B cell (primary cell): ENCODE measurements around the gene CCDC116. TPM values are rescaled to one million over a fixed set of nuclear protein-coding genes. Genes with fewer than 3 reads are reported as not detected.

ENCODE experiments used
- ATAC-seq: fragments of 200-7000 bp; cut with Tn5 transposase; one replicate; pipeline ENCODE4 v1.10.0; 2021; ENCODE audit warnings: low read depth, mild to moderate bottlenecking, moderate number of reproducible peaks, moderate library complexity
- CTCF ChIA-PET: fragments of 350-600 bp; sonication (Branson Sonifier 250); formaldehyde crosslinking; loops from one replicate; lab custom pipeline; 2021; ENCODE audit warnings: antibody characterized with exemption, inconsistent platforms; lab: Charles Lee
- POLR2A ChIA-PET: fragments of 350-600 bp; sonication (Branson Sonifier 250); formaldehyde crosslinking; loops from one replicate; lab custom pipeline; 2021; ENCODE audit warnings: antibody characterized with exemption; lab: Charles Lee
- DNase-seq: peaks from one replicate; pipeline ENCODE4 v3.0.0; 2013
- H2AFZ ChIP-seq: 2 replicates; pipeline ENCODE4 v1.6.1; 2012; ENCODE audit warnings: mild to moderate bottlenecking, low read depth, low read length; ENCODE audit not compliant: insufficient read depth, poor library complexity, severe bottlenecking
- H3K27ac ChIP-seq, 2 donors: 1 replicate in 1 of 2; 2 replicates in 1 of 2; pipeline ENCODE4 v1.5.1; 2012 to 2013; ENCODE audit warnings: low read length in 2 of 2, mild to moderate bottlenecking in 2 of 2, moderate library complexity in 1 of 2
- H3K27me3 ChIP-seq, 4 experiments: fragments of 200-600 bp in 1 of 4; sonication (generic) in 1 of 4; replicated peaks in 1 of 4; 1 replicate in 2 of 4; 2 replicates in 2 of 4; pipeline versions ENCODE4 v1.6.1 to v1.7.0; 2013 to 2016; ENCODE audit warnings: low read length in 3 of 4, mild to moderate bottlenecking in 2 of 4, mixed read lengths in 1 of 4, moderate library complexity in 1 of 4; ENCODE audit not compliant: insufficient read depth in 4 of 4, control insufficient read depth in 3 of 4; ENCODE audit errors: control extremely low read depth in 1 of 4
- H3K36me3 ChIP-seq, 2 experiments: replicated peaks in 1 of 2; 1 replicate in 1 of 2; 2 replicates in 1 of 2; pipeline versions ENCODE4 v1.6.1 to v1.7.1; 2013; ENCODE audit warnings: low read length in 1 of 2; ENCODE audit not compliant: insufficient read depth in 2 of 2, control insufficient read depth in 1 of 2; ENCODE audit errors: control extremely low read depth in 1 of 2, extremely low read depth in 1 of 2
- H3K4me1 ChIP-seq, 2 donors: fragments of 200-600 bp in 1 of 2; sonication (generic) in 1 of 2; 1 replicate in 1 of 2; 2 replicates in 1 of 2; pipeline versions ENCODE4 v1.5.1 to v1.6.1; 2013 to 2017; ENCODE audit warnings: low read length in 2 of 2; ENCODE audit not compliant: control insufficient read depth in 2 of 2, insufficient read depth in 2 of 2
- H3K4me2 ChIP-seq: replicated peaks from 2 replicates; pipeline ENCODE3; 2012; ENCODE audit warnings: mild to moderate bottlenecking, low read depth, low read length; ENCODE audit not compliant: poor library complexity, severe bottlenecking
- H3K4me3 ChIP-seq, 5 experiments: fragments of 200-600 bp in 1 of 5; sonication (generic) in 1 of 5; 1 replicate in 3 of 5; 2 replicates in 2 of 5; pipeline versions ENCODE4 v1.5.1 to v1.7.0; 2011 to 2016; ENCODE audit warnings: low read length in 4 of 5, mild to moderate bottlenecking in 4 of 5, low read depth in 2 of 5, control low read depth in 1 of 5, moderate library complexity in 1 of 5; ENCODE audit not compliant: insufficient read depth in 1 of 5; ENCODE audit errors: control extremely low read depth in 1 of 5, extremely low read depth in 1 of 5
- H3K79me2 ChIP-seq: fragments of 200-600 bp; sonication (generic); one replicate; pipeline ENCODE4 v1.6.0; 2016; ENCODE audit warnings: low read length; ENCODE audit not compliant: control insufficient read depth, insufficient read depth
- H3K9ac ChIP-seq: fragments of 200-600 bp; sonication (generic); 2 replicates; pipeline ENCODE4 v1.6.1; 2017; ENCODE audit warnings: mild to moderate bottlenecking, low read length, moderate library complexity
- H3K9me3 ChIP-seq, 3 donors: one replicate each; pipeline versions ENCODE4 v1.6.1 to v1.7.1; 2013; ENCODE audit warnings: low read length in 2 of 3; ENCODE audit not compliant: control insufficient read depth in 2 of 3, insufficient read depth in 1 of 3; ENCODE audit errors: control extremely low read depth in 1 of 3
- H4K20me1 ChIP-seq: 2 replicates; pipeline ENCODE4 v1.6.0; 2012; ENCODE audit warnings: mild to moderate bottlenecking, low read length; ENCODE audit not compliant: insufficient read depth, control insufficient read depth, poor library complexity, severe bottlenecking
- H3K27ac Mint-ChIP-seq: one replicate; pipeline ENCODE4 v1.8.0; 2021; ENCODE audit warnings: mixed read lengths
- H3K27me3 Mint-ChIP-seq: one replicate; pipeline ENCODE4 v1.8.0; 2021; ENCODE audit warnings: mixed read lengths
- H3K4me1 Mint-ChIP-seq: one replicate; pipeline ENCODE4 v1.8.0; 2021; ENCODE audit warnings: mixed read lengths
- H3K4me3 Mint-ChIP-seq: one replicate; pipeline ENCODE4 v1.8.0; 2021; ENCODE audit warnings: mixed read lengths
- H3K9me3 Mint-ChIP-seq: one replicate; pipeline ENCODE4 v1.8.0; 2022; ENCODE audit warnings: mixed read lengths; ENCODE audit not compliant: insufficient read depth
- CTCF ChIP-seq: fragments of 200-600 bp; IDR thresholded peaks from one replicate; pipeline ENCODE4 v1.8.0; 2022; ENCODE audit warnings: antibody characterized with exemption, mild to moderate bottlenecking
- EZH2 ChIP-seq: IDR thresholded peaks from 2 replicates; pipeline ENCODE4 v1.6.1; 2012; ENCODE audit warnings: borderline replicate concordance, low read depth, mild to moderate bottlenecking, moderate library complexity, low read length; ENCODE audit not compliant: insufficient read depth, poor library complexity, severe bottlenecking
- WGBS: methylation state at CpG from one replicate; pipeline ENCODE4 v1.1.5; 2013; ENCODE audit warnings: missing lambda C conversion rate; ENCODE audit not compliant: insufficient coverage; 5-methylcytosine and 5-hydroxymethylcytosine counted together
- intact Hi-C: fragments of 100-400 bp; cut with micrococcal nuclease; formaldehyde crosslinking; loops from one replicate; pipeline ENCODE4 v1.10.0; 2022
- polyA plus RNA-seq: library from polyadenylated mRNA; depleted of rRNA; stranded (reverse); fragments of >200 nt; gene quantifications from 2 replicates; pipeline ENCODE4 v1.2.3, GENCODE V29; 2012
- total RNA-seq, 2 donors: library from RNA; stranded (reverse); fragments of 120-200 nt in 1 of 2; gene quantifications; 1 replicate in 1 of 2; 2 replicates in 1 of 2; pipeline versions ENCODE4 v1.2.3 to v1.2.4, GENCODE V29; 2013 to 2022

The CCDC116 gene
- total and polyA plus RNA-seq, 2 donors (not counting 1 experiment from before 2014, with no cell fraction given), result 0.52 to 0.55 TPM

GRCh38 chr22:21639359-21639758 is 6.8 kb downstream of the CCDC116 start:
- Histone ChIP-seq H3K9ac (no peak overlapping the region), H3K79me2 (peaks cover 3% of the 10 kb centered on the region), H3K27ac (no peak overlapping the region), H2AFZ (no peak overlapping the region), H3K9me3 (peaks cover 0 to 3% (median 0%) of the 10 kb centered on the region in 3 donors), H3K4me3 (no peak overlapping the region), H3K27me3 (no peaks in the 10 kb centered on the region), H3K4me2 (no peak overlapping the region), H4K20me1 (peaks cover 5% of the 10 kb centered on the region), H3K36me3 (peaks cover 0 to 4% of the 10 kb centered on the region in 2 experiments), H3K4me1 (peaks cover 12 to 19% of the 10 kb centered on the region in 2 donors)
- TF ChIP-seq CTCF (no peak), EZH2 (no peak)
- ChIA-PET POLR2A (no interaction called here), CTCF (interaction anchor here (1.5 kb wide), 1 partner anchor 10 kb away, joined by 5 read pairs; the partner anchor contains the start of gene YDJC)
- no peak overlapping the region for H3K4me3 Mint-ChIP-seq
- DNase-seq (no peak), ATAC-seq (no peak)
- WGBS, result 89% methylated on average over 4 of the region's 4 CpGs
- no peaks in the 10 kb centered on the region for H3K9me3 Mint-ChIP-seq
- peaks cover 20% of the 10 kb centered on the region for H3K4me1 Mint-ChIP-seq
- H3K27me3 Mint-ChIP-seq, result no peaks in the 10 kb centered on the region
- no peak overlapping the region for H3K27ac Mint-ChIP-seq
- intact Hi-C loops, result no loop called here

- Histone ChIP-seq H3K27ac (no peak overlapping the region), H3K4me1 (peaks cover 12 to 19% of the 10 kb centered on the region in 2 donors), H3K4me2 (no peak overlapping the region), H3K36me3 (peaks cover 0 to 4% of the 10 kb centered on the region in 2 experiments), H3K9me3 (peaks cover 0 to 3% (median 0%) of the 10 kb centered on the region in 3 donors), H3K9ac (no peak overlapping the region), H4K20me1 (peaks cover 5% of the 10 kb centered on the region), H2AFZ (peak overlapping the region; percentile 99), H3K4me3 (no peak overlapping the region), H3K79me2 (peaks cover 3% of the 10 kb centered on the region), H3K27me3 (no peaks in the 10 kb centered on the region)
- CTCF ChIA-PET, result interaction anchor here (1.2 to 7.9 kb wide), 3 partner anchors 13 to 755 kb away, joined by 3 to 168 read pairs (median 6); partner anchors contain the start of genes CCDC116 and YDJC
- Mint-ChIP-seq H3K27me3 (no peaks in the 10 kb centered on the region), H3K9me3 (no peaks in the 10 kb centered on the region), H3K4me1 (peaks cover 20% of the 10 kb centered on the region), H3K27ac (no peak overlapping the region), H3K4me3 (peak overlapping the region; percentile 82)
- DNase-seq (no peak), ATAC-seq (no peak)
- POLR2A ChIA-PET, result interaction anchor here (1.2 to 2.2 kb wide), 2 partner anchors 11 to 12 kb away, joined by 5 to 16 read pairs; partner anchors contain the start of gene YDJC
- 100% methylated on average over 2 of the region's 5 CpGs for WGBS
- no peak for TF ChIP-seq CTCF
- no peak for TF ChIP-seq EZH2
- intact Hi-C loops, result loop anchor here (5.0 kb wide), 1 partner anchor 639 kb away; the partner anchor contains the start of gene THAP7
These were observed 8.2 kb downstream of the CCDC116 start for GRCh38 chr22:21640810-21641209.
